ENCODE results near the gene CHD9. TPM values are rescaled to one million over a fixed set of nuclear protein-coding genes. Genes with fewer than 3 reads are reported as not detected.

Gene CHD9
- polyA plus RNA-seq, 3 donors = 15.8 to 26.1 (median 22.5) TPM

DNA sequence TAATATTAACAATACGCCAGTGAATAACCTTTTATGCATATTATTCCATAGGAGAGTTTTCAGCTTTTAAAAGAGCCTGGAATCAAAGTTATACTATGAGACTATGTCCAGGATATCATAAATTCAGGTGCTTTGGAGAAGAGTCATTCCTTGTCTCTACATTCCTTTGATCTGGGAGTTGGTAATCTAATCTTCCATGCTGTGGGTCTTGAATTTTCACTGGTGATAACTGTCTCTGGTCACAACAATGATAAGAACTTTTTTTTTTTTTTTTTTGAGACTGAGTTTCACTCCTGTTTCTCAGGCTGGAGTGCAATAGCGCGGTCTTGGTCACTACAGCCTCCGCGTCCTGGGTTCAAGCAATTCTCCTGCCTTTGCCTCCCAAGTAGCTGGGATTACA lies 50.8 kb downstream of the CHD9 start:
- H2AFZ ChIP-seq (ENCODE audit: insufficient read depth, low read depth, low read length, poor library complexity, severe bottlenecking) = no peak overlapping the region
- peaks cover 1% of the 10 kb centered on the region for H3K4me1 Mint-ChIP-seq
- WGBS (ENCODE audit: insufficient coverage) = 96% methylated on average over 4 of the region's 5 CpGs
- peaks cover 0 to 4% of the 10 kb centered on the region in 2 donors for H3K36me3 ChIP-seq (replicated peaks in 1 of 2; ENCODE audit: control insufficient read depth in 1 of 2, insufficient read depth in 2 of 2, low read length in 2 of 2)
- H3K4me3 ChIP-seq (replicated peaks in 1 of 3; ENCODE audit: low read depth in 2 of 3, low read length in 3 of 3) = no peak overlapping the region
- no peak overlapping the region for H3K4me3 Mint-ChIP-seq
- peak overlapping the region in 1 of 7 donors; percentile 27 for H3K27ac Mint-ChIP-seq
- no peaks in the 10 kb centered on the region for H4K20me1 ChIP-seq (ENCODE audit: insufficient read depth, low read length)
- peaks cover under 1% of the 10 kb centered on the region in 2 donors for H3K4me1 ChIP-seq (ENCODE audit: control insufficient read depth in 1 of 2, insufficient read depth in 2 of 2, low read length in 2 of 2)
- no peak overlapping the region for H3K9ac ChIP-seq (ENCODE audit: insufficient read depth, low read length, poor library complexity, severe bottlenecking)
- intact Hi-C loops (cut with micrococcal nuclease) = no loop called here
- H3K27me3 ChIP-seq (ENCODE audit: control insufficient read depth in 2 of 2, insufficient read depth in 2 of 2, low read length in 2 of 2) = no peaks in the 10 kb centered on the region
- peaks cover 29% of the 10 kb centered on the region for H3K79me2 ChIP-seq (ENCODE audit: insufficient read depth, low read length)
- peaks cover 0 to 4% (median 3%) of the 10 kb centered on the region in 3 donors for H3K27me3 Mint-ChIP-seq (ENCODE audit: low read depth in 3 of 3)
- H3K4me2 ChIP-seq (replicated peaks; ENCODE audit: extremely low read depth, low read length, poor library complexity, severe bottlenecking) = no peak overlapping the region
- H3K27ac ChIP-seq (ENCODE audit: low read depth in 1 of 2, low read length in 2 of 2) = no peak overlapping the region
- DNase-seq = no peak
- no peaks in the 10 kb centered on the region for H3K9me3 Mint-ChIP-seq
- no peaks in the 10 kb centered on the region for H3K9me3 ChIP-seq (replicated peaks in 1 of 2; ENCODE audit: control insufficient read depth in 1 of 2, insufficient read depth in 1 of 2, low read length in 2 of 2)
- TF ChIP-seq CTCF (IDR thresholded peaks at IDR 0.05) = no peak
- peaks cover 5 to 6% of the 10 kb centered on the region in 2 donors for H3K36me3 Mint-ChIP-seq

DNA sequence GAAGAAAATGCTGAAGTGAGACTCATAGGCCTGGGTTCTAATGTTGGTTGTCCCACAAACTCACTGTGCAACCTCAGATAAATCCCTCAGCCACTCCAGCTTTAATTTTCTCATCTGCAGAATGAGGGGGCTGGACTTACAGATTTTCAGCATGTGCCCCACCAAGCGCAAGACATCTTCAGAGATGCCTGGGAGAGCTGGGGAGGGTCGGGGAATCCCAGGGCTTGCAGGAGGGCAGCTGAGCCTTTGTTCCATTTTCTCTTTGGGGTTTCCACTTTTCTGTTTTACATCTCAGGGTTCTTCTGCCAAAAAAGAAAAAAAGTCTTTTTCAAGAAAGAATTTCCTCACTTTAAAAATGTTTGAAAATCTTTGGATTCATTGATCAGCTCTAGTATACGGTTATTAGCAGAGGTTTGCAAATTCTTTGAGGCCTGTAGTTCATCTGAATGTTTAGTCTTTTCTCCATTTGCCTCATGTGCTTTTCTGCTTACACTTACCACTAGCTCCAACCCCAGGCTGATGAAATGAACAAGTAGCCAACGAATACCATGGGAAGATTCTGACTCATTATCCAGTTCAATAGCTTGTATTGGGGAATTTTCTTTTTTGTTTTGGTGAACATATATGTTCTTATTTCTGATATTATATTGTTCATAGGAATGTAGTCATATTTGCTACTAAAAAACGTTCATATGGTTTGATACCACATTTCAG lies 56.4 kb downstream of the CHD9 start:
- Mint-ChIP-seq H3K27me3 (ENCODE audit: low read depth in 3 of 3) (peaks cover 0 to 4% (median 3%) of the 10 kb centered on the region in 3 donors), H3K36me3 (no peaks in the 10 kb centered on the region), H3K4me3 (no peak overlapping the region), H3K4me1 (no peaks in the 10 kb centered on the region), H3K9me3 (no peaks in the 10 kb centered on the region), H3K27ac (no peak overlapping the region)
- H3K36me3 ChIP-seq (replicated peaks in 1 of 2; ENCODE audit: control insufficient read depth in 1 of 2, insufficient read depth in 2 of 2, low read length in 2 of 2) = no peaks in the 10 kb centered on the region
- H3K27me3 ChIP-seq (ENCODE audit: control insufficient read depth in 2 of 2, insufficient read depth in 2 of 2, low read length in 2 of 2) = no peaks in the 10 kb centered on the region
- no peak for TF ChIP-seq CTCF (IDR thresholded peaks at IDR 0.05)
- intact Hi-C loops (cut with micrococcal nuclease) = loop anchor here in 1 of 2 donors (10.0 kb wide), 1 partner anchor 46 kb away; no protein-coding TSS in a partner anchor
- no peaks in the 10 kb centered on the region for H3K4me1 ChIP-seq (ENCODE audit: control insufficient read depth in 1 of 2, insufficient read depth in 2 of 2, low read length in 2 of 2)
- 91% methylated on average over 1 of the region's 5 CpGs for WGBS (ENCODE audit: insufficient coverage)
- H3K27ac ChIP-seq (ENCODE audit: low read depth in 1 of 2, low read length in 2 of 2) = no peak overlapping the region
- no peak overlapping the region for H3K4me3 ChIP-seq (replicated peaks in 1 of 3; ENCODE audit: low read depth in 2 of 3, low read length in 3 of 3)
- DNase-seq = no peak
- no peaks in the 10 kb centered on the region for H3K9me3 ChIP-seq (replicated peaks in 1 of 2; ENCODE audit: control insufficient read depth in 1 of 2, insufficient read depth in 1 of 2, low read length in 2 of 2)
- no peak overlapping the region for H2AFZ ChIP-seq (ENCODE audit: insufficient read depth, low read depth, low read length, poor library complexity, severe bottlenecking)
- H3K4me2 ChIP-seq (replicated peaks; ENCODE audit: extremely low read depth, low read length, poor library complexity, severe bottlenecking) = no peak overlapping the region
- H3K9ac ChIP-seq (ENCODE audit: insufficient read depth, low read length, poor library complexity, severe bottlenecking) = no peak overlapping the region
- peaks cover 7% of the 10 kb centered on the region for H4K20me1 ChIP-seq (ENCODE audit: insufficient read depth, low read length)
- peaks cover 6% of the 10 kb centered on the region for H3K79me2 ChIP-seq (ENCODE audit: insufficient read depth, low read length)
